Hematopoietic multipotent progenitor cell (in vitro differentiated cells): ENCODE data around the gene SPECC1L. TPM values are rescaled to one million over a fixed set of nuclear protein-coding genes. Genes with fewer than 3 reads are reported as not detected.
A peak's percentile ranks its signal among the peaks of the same experiment; 100 is the strongest.

ENCODE experiments used
- DNase-seq, 3 donors: peaks; one replicate each; pipeline ENCODE4 v3.0.0-alpha.2; 2011 to 2015; ENCODE audit warnings: low read depth in 2 of 3, low spot score in 2 of 3
- total RNA-seq: library from RNA; depleted of rRNA; stranded (reverse); fragments of >200 nt; gene quantifications from one replicate; pipeline ENCODE4 v1.2.3, GENCODE V29; 2012

The SPECC1L gene
- total RNA-seq, 1 donor = 24.8 TPM

- DNase-seq = no peak
Measured at GRCh38 chr22:24435861-24436371, 165.3 kb downstream of the SPECC1L start.

GRCh38 chr22:24436553-24436952, 165.9 kb downstream of the SPECC1L start:
- no peak for DNase-seq

GRCh38 chr22:24437091-24437490, 166.5 kb downstream of the SPECC1L start:
- DNase-seq = no peak

GRCh38 chr22:24437741-24438328, 167.2 kb downstream of the SPECC1L start:
- DNase-seq = no peak

- no peak for DNase-seq
Measured at GRCh38 chr22:24440270-24440717, 169.7 kb downstream of the SPECC1L start.

- no peak for DNase-seq
Measured at GRCh38 chr22:24440718-24441405, 170.2 kb downstream of the SPECC1L start.

GRCh38 chr22:24441406-24442351, 171.0 kb downstream of the SPECC1L start:
- peak in 1 of 3 donors; percentile 36 for DNase-seq

GRCh38 chr22:24442352-24442744, 171.7 kb downstream of the SPECC1L start:
- no peak for DNase-seq

- DNase-seq = no peak
Measured at GRCh38 chr22:24443668-24444067, 173.0 kb downstream of the SPECC1L start.

GRCh38 chr22:24444251-24444650, 173.6 kb downstream of the SPECC1L start:
- no peak for DNase-seq

- DNase-seq = no peak
Measured at GRCh38 chr22:24444729-24445466, 174.3 kb downstream of the SPECC1L start.

GRCh38 chr22:24445481-24446259, 175.0 kb downstream of the SPECC1L start:
- DNase-seq = no peak

- no peak for DNase-seq
Measured at GRCh38 chr22:24446260-24446611, 175.6 kb downstream of the SPECC1L start.

- peak in 2 of 3 donors; percentile 52 to 87 for DNase-seq
Measured at GRCh38 chr22:24450610-24451009, 180.0 kb downstream of the SPECC1L start.

GRCh38 chr22:24451162-24451561, 180.5 kb downstream of the SPECC1L start:
- DNase-seq = no peak

GRCh38 chr22:24453853-24454252, 183.2 kb downstream of the SPECC1L start:
- DNase-seq = no peak

GRCh38 chr22:24455039-24455438, 184.4 kb downstream of the SPECC1L start:
- DNase-seq = no peak

- no peak for DNase-seq
Measured at GRCh38 chr22:24455751-24456426, 185.3 kb downstream of the SPECC1L start.

- no peak for DNase-seq
Measured at GRCh38 chr22:24457894-24458420, 187.3 kb downstream of the SPECC1L start.
